ENCODE measurements around the gene ZBTB43.

ZBTB43 gene

GRCh38 chr9:126860757-126861466 is 56.1 kb downstream of the ZBTB43 start:
- no peak for DNase-seq

DNA sequence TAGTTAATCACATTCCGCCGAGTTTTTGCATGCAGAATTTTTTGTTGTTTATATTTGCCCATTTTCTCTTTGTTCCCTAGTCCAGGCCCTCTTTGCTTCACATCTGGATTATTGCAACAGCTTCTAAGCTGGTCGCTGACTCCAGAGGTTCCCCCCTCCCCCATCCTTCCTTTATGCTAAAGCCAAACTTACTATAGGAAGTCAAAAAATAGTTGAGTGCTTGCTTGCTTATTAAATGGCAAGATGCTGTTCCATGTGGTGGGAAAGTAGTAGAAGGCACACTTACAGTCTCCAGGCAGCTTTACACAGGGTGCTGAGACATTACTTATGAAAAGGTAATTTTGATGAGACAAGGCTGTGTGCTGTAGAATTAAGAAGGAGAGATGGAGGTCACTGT is 56.9 kb downstream of the ZBTB43 start:
- DNase-seq, result peak; percentile 64 to 74

GRCh38 chr9:126862104-126862761 is 57.4 kb downstream of the ZBTB43 start:
- peak; percentile 57 to 71 for DNase-seq

- no peak for DNase-seq
Measured at GRCh38 chr9:126864771-126865170, 59.9 kb downstream of the ZBTB43 start.

GRCh38 chr9:126869368-126869767 is 64.5 kb downstream of the ZBTB43 start:
- DNase-seq, result no peak

GRCh38 chr9:126872516-126872915 is 67.7 kb downstream of the ZBTB43 start:
- no peak for DNase-seq

DNA sequence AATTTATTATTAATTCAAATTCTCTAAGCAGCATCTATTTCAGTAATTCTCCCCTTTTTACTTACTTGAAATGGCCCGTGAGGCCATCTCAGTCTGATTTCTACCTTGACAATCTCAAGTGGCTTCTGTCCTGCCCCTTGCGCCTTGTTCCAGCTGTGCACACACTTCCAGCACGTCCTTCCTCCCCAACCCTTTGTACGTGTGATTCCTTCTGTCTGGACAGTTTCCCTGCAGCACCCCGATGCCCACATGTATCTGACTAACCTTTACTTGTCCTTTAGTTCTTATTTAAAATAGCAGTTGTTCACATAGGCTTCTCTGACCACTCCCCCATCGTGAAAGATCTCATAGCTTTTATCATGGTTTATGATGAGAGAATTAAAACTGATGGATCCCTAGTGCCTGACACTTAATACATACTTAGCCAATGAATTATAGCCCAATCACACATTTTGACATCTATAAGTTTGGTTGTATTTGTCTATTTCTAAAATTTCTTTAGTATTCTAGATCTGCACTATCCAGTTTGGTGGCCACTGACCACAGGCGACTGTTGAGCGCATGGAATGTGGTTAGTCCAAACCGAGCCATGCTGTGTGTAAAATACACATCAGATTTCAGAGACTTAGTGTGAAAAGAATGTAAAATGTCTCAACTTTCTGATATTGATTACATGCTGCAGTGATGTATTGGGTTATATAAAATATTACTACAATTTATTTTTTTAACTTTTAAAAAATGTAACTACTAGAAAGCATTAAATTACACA is 69.9 kb downstream of the ZBTB43 start:
- no peak for DNase-seq

GRCh38 chr9:126875756-126876510 is 71.1 kb downstream of the ZBTB43 start:
- DNase-seq, result no peak

- DNase-seq, result no peak
Measured at GRCh38 chr9:126876531-126876930, 71.7 kb downstream of the ZBTB43 start.

DNA sequence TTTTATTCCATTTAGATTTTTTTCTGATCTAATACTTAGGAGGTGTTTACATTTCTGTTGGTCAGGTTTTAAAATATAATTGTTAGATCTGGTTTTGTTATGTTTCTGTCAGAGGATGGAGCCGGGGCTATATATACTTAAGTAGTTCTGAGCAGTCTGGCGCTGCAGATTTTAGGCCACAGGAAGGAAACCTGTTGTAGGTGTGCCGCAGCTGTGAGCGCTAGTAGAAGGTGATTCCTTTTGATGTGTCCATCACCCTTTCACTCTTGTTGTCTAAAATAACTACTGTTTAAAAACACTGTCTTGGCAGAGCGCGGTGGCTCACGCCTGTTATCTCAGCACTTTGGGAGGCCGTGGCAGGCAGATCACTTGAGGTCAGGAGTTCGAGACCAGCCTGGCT is 72.6 kb downstream of the ZBTB43 start:
- no peak for DNase-seq

DNA sequence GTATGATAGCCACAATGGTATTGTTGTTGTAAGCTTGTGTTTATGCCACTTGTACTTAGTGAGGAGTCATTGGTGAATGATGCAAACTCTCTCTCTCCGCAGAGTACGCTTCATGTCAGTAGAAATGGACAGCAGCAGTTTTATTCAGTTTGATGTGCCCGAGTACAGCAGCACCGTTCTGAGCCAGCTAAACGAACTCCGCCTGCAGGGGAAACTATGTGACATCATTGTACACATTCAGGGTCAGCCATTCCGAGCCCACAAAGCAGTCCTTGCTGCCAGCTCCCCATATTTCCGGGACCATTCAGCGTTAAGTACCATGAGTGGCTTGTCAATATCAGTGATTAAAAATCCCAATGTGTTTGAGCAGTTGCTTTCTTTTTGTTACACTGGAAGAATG is 74.4 kb downstream of the ZBTB43 start:
- no peak for DNase-seq

- DNase-seq, result no peak
Measured at GRCh38 chr9:126880226-126880946, 75.5 kb downstream of the ZBTB43 start.

GRCh38 chr9:126880947-126881332 is 76.1 kb downstream of the ZBTB43 start:
- no peak for DNase-seq

GRCh38 chr9:126882746-126883145 is 77.9 kb downstream of the ZBTB43 start:
- DNase-seq, result no peak

GRCh38 chr9:126883636-126884035 is 78.8 kb downstream of the ZBTB43 start:
- no peak for DNase-seq

DNA sequence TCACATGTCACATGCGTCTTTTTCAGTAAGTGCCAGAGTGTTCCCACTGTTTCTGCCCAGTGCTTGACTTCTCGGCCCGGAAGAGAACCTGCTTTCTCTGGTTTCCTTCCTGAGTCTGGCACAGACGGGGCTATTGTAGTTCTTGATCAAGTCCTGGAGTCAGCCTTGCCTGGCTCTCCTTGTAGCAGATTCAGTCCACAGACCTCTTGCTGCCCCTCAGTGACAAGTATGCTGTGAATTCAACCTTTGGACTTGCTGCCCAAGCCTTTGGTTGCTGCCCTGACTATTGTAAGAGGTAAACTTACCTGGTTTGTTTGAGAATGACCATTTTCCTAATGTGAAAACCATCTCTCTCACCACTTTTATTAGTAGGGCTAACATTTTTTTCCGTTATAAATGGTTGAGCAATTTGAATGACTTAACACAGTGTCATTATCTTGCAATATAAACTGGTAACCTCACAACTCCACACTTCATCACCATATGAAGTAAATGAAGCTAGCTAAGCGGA is 80.3 kb downstream of the ZBTB43 start:
- no peak for DNase-seq

GRCh38 chr9:126886034-126886822 is 81.4 kb downstream of the ZBTB43 start:
- no peak for DNase-seq

GRCh38 chr9:126886897-126887296 is 82.1 kb downstream of the ZBTB43 start:
- DNase-seq, result no peak
